ENCODE measurements around the gene ABCC3. TPM values are rescaled to one million over a fixed set of nuclear protein-coding genes. Genes with fewer than 3 reads are reported as not detected.

Gene ABCC3
- total and polyA plus RNA-seq, 2 of the 8 experiments (the other 6 are each of a cell fraction or from before 2014, with no cell fraction given): 0.35 to 0.37 TPM

DNA sequence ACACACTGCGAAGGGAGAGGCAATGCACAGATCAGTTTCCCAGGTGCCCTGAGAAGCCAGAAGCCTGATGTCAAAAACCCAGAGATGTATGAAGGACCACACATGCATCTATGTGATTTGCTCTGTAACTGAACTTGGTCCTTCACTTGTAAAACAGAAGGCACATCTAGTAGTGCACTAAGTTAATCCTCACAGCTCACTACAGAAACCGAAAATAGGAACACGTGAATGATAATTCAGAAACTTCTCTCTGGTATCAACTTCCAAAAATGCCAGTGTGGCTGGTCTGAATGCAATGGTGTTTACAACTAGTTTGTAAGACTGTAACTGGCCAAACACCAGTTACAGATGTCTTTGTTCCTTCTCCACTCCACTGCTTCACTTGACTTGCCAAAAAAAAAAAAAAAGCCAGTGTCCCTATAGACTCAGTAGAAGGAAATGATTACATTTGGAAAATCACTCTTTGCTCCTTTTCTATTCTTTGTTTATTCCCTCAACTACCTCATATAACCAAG is 61.7 kb downstream of the ABCC3 start:
- H2BK15ac ChIP-seq (ENCODE audit: low read length): no peak overlapping the region
- H3K56ac ChIP-seq (replicated peaks; ENCODE audit: insufficient read length, low read depth, low read length): no peak overlapping the region
- no peak overlapping the region for H2BK5ac ChIP-seq (ENCODE audit: low read depth, low read length)
- H3K9ac ChIP-seq (replicated peaks in 1 of 4; ENCODE audit: extremely low read depth in 1 of 4, low read depth in 3 of 4, low read length in 3 of 4): no peak overlapping the region
- H2BK20ac ChIP-seq (ENCODE audit: low read length): no peak overlapping the region
- H2BK12ac ChIP-seq (ENCODE audit: low read depth, low read length): no peak overlapping the region
- H3K4me3 ChIP-seq (ENCODE audit: extremely low read depth in 1 of 4, insufficient read depth in 2 of 4, low read depth in 3 of 4, low read length in 4 of 4): no peak overlapping the region
- H4K8ac ChIP-seq (ENCODE audit: extremely low read depth, insufficient read depth, low read length): no peak overlapping the region
- H3K23me2 ChIP-seq (ENCODE audit: low read depth, low read length): no peaks in the 10 kb centered on the region
- no peak overlapping the region for H3K23ac ChIP-seq (ENCODE audit: insufficient read length)
- H4K5ac ChIP-seq (ENCODE audit: insufficient read length, low read depth, low read length): no peak overlapping the region
- no peak overlapping the region for H2AFZ ChIP-seq (ENCODE audit: low read length)
- no peaks in the 10 kb centered on the region for H3K79me1 ChIP-seq (ENCODE audit: low read depth, low read length)
- H3K4ac ChIP-seq (replicated peaks; ENCODE audit: insufficient read length, low read depth, low read length): no peak overlapping the region
- H4K91ac ChIP-seq (replicated peaks; ENCODE audit: insufficient read length, low read length): no peak overlapping the region
- no peak overlapping the region for H2AK5ac ChIP-seq (ENCODE audit: low read depth, low read length)
- H4K20me1 ChIP-seq (replicated peaks in 1 of 2; ENCODE audit: control insufficient read depth in 1 of 2, insufficient read depth in 2 of 2, low read length in 2 of 2): no peaks in the 10 kb centered on the region
- H3K9me3 ChIP-seq (ENCODE audit: insufficient read depth in 2 of 2, low read depth in 1 of 2, low read length in 1 of 2): no peaks in the 10 kb centered on the region
- FAIRE-seq: no peak
- no peak overlapping the region for H2BK120ac ChIP-seq (replicated peaks; ENCODE audit: low read depth, low read length)
- H3K18ac ChIP-seq (ENCODE audit: extremely low read depth, low read length): no peak overlapping the region
- 93% methylated on average over 3 of the region's 3 CpGs; no CpG with 5 or more reads in 1 of the 2 experiments for WGBS, 2 experiments (ENCODE audit: extremely low coverage in 1 of 2, insufficient coverage in 1 of 2, insufficient read length in 1 of 2, insufficient replicate concordance in 2 of 2, low coverage in 1 of 2, low lambda C conversion rate in 2 of 2, missing lambda C conversion rate in 1 of 2)
- H3K27ac ChIP-seq (ENCODE audit: low read depth, low read length): no peak overlapping the region
- H3K14ac ChIP-seq (ENCODE audit: insufficient read length): no peak overlapping the region
- no peaks in the 10 kb centered on the region for H3K79me2 ChIP-seq (ENCODE audit: control insufficient read depth in 1 of 2, insufficient read depth in 2 of 2, low read length in 2 of 2)
- ChIA-PET CTCF (ENCODE audit: partially characterized antibody) (interaction anchor here (0.6 to 20.2 kb wide), 21 partner anchors 8 to 214 kb away, joined by 3 to 391 read pairs (median 5); partner anchors contain the start of gene SPATA20), POLR2A (ENCODE audit: partially characterized antibody) (interaction anchor here (1.2 to 1.3 kb wide), 3 partner anchors 9 to 30 kb away, joined by 3 to 4 read pairs (median 3); no protein-coding TSS in a partner anchor)
- H3K36me3 ChIP-seq (ENCODE audit: control insufficient read depth in 2 of 4, insufficient read depth in 4 of 4, low read length in 3 of 4): peaks cover 25 to 65% (median 45%) of the 10 kb centered on the region in 4 experiments
- DNase-seq (ENCODE audit: low read depth in 1 of 2, low spot score in 2 of 2): no peak
- H3K4me1 ChIP-seq (replicated peaks in 1 of 4; ENCODE audit: control insufficient read depth in 3 of 4, insufficient read depth in 4 of 4, low read length in 3 of 4): no peaks in the 10 kb centered on the region
- H3K27me3 ChIP-seq (replicated peaks in 1 of 4; ENCODE audit: control insufficient read depth in 3 of 4, extremely low read depth in 1 of 4, insufficient read depth in 3 of 4, low read length in 3 of 4): no peaks in the 10 kb centered on the region
- no peak overlapping the region for H3K4me2 ChIP-seq (ENCODE audit: insufficient read depth in 1 of 2, low read depth in 2 of 2, low read length in 2 of 2)
- TF ChIP-seq KDM1A (IDR thresholded peaks at IDR 0.05; ENCODE audit: borderline replicate concordance, low read length): no peak
- TF ChIP-seq, protein P1, sequence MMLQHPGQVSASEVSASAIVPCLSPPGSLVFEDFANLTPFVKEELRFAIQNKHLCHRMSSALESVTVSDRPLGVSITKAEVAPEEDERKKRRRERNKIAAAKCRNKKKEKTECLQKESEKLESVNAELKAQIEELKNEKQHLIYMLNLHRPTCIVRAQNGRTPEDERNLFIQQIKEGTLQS (IDR thresholded peaks at IDR 0.05; ENCODE audit: insufficient read depth, low read depth, low read length): no peak

Data from H1 (cell line).